ENCODE results near the gene CBX8. TPM values are rescaled to one million over a fixed set of nuclear protein-coding genes. Genes with fewer than 3 reads are reported as not detected.

Gene CBX8
- total RNA-seq, 1 experiment from 2014 or later, result 2.0 TPM

- TF ChIP-seq EMX1 (CRISPR knock-in tag; IDR thresholded peaks at IDR 0.05) (no peak), NFYB (CRISPR knock-in tag; conservative IDR thresholded peaks at IDR 0.05; ENCODE audit: low read depth) (no peak), RELA (CRISPR knock-in tag; IDR thresholded peaks at IDR 0.05; ENCODE audit: borderline replicate concordance) (no peak), ZNF219 (CRISPR knock-in tag; IDR thresholded peaks at IDR 0.05; ENCODE audit: borderline replicate concordance) (no peak)
Measured at GRCh38 chr17:79792341-79792871, 4.5 kb downstream of the CBX8 start (continued).

GRCh38 chr17:79791735-79792161 is 5.1 kb downstream of the CBX8 start:
- Mint-ChIP-seq H3K36me3 (no peaks in the 10 kb centered on the region), H3K27me3 (ENCODE audit: low read depth) (peaks cover 97% of the 10 kb centered on the region), H3K27ac (no peak overlapping the region), H3K9me3 (no peaks in the 10 kb centered on the region), H3K4me1 (peaks cover 48% of the 10 kb centered on the region), H3K4me3 (no peak overlapping the region)
- no peak for ATAC-seq
- ChIA-PET POLR2A (no interaction called here), CTCF (interaction anchor here (0.7 to 3.4 kb wide), 6 partner anchors 44 to 202 kb away, joined by 3 to 65 read pairs (median 6); partner anchors contain the start of gene CBX4)
- no peak for DNase-seq (ENCODE audit: low spot score)
- no peak for TF ChIP-seq ZNF138 (CRISPR knock-in tag; conservative IDR thresholded peaks at IDR 0.05)
- no peak for TF ChIP-seq RELA (CRISPR knock-in tag; IDR thresholded peaks at IDR 0.05; ENCODE audit: borderline replicate concordance)
- TF ChIP-seq ETV6 (CRISPR knock-in tag; IDR thresholded peaks at IDR 0.05), result no peak
- TF ChIP-seq ZNF532 (CRISPR knock-in tag; IDR thresholded peaks at IDR 0.05; ENCODE audit: borderline replicate concordance), result no peak
- TF ChIP-seq GRHL2 (CRISPR knock-in tag; IDR thresholded peaks at IDR 0.05; ENCODE audit: insufficient replicate concordance, severe bottlenecking), result no peak
- TF ChIP-seq AR (CRISPR knock-in tag; IDR thresholded peaks at IDR 0.05), result no peak
- TF ChIP-seq ELF4 (CRISPR knock-in tag; IDR thresholded peaks at IDR 0.05; ENCODE audit: low read depth), result no peak
- TF ChIP-seq ATF6 (CRISPR knock-in tag; IDR thresholded peaks at IDR 0.05), result no peak
- TF ChIP-seq E2F4 (CRISPR knock-in tag; IDR thresholded peaks at IDR 0.05; ENCODE audit: borderline replicate concordance, low read depth), result no peak
- no peak for TF ChIP-seq SOX15 (CRISPR knock-in tag; IDR thresholded peaks at IDR 0.05)
- no peak for TF ChIP-seq IRF1 (CRISPR knock-in tag; IDR thresholded peaks at IDR 0.05)
- no peak for TF ChIP-seq USF1 (CRISPR knock-in tag; IDR thresholded peaks at IDR 0.05)
- no peak for TF ChIP-seq FOXJ3 (CRISPR knock-in tag; IDR thresholded peaks at IDR 0.05; ENCODE audit: borderline replicate concordance)
- TF ChIP-seq GTF2I (CRISPR knock-in tag; conservative IDR thresholded peaks at IDR 0.05), result no peak
- no peak for TF ChIP-seq EMX1 (CRISPR knock-in tag; IDR thresholded peaks at IDR 0.05)
- no peak for TF ChIP-seq FOXP4 (CRISPR knock-in tag; IDR thresholded peaks at IDR 0.05)
- no peak for TF ChIP-seq CTCF (IDR thresholded peaks at IDR 0.05)

Data from WTC11 (cell line).